SU-DHL-6 (cell line): ENCODE data around the gene GALNT12.

Source experiments
- CTCF ChIP-seq: fragments of 200-600 bp; sonication (generic); IDR thresholded peaks from one replicate; pipeline ENCODE4 v1.5.1; 2017; ENCODE audit warnings: antibody characterized with exemption, mild to moderate bottlenecking, low read length, moderate library complexity; ENCODE audit not compliant: insufficient read depth, poor library complexity, severe bottlenecking
- EZH2phosphoT487 ChIP-seq: fragments of 200-600 bp; sonication (generic), shearing (Covaris generic); conservative IDR thresholded peaks from 2 replicates; pipeline ENCODE4 v1.6.1; 2018; ENCODE audit warnings: mild to moderate bottlenecking, antibody characterized with exemption, low read length, moderate library complexity, mixed read lengths

GRCh38 chr9:98777618-98778017 lies 29.9 kb upstream of the GALNT12 start:
- no peak for TF ChIP-seq CTCF
- no peak for TF ChIP-seq EZH2phosphoT487
